ENCODE data around the gene NR1D2. TPM values are rescaled to one million over a fixed set of nuclear protein-coding genes. Genes with fewer than 3 reads are reported as not detected.
"Not testable (repeated sequence)": the region's sequence is repeated elsewhere in the genome, so short reads cannot be mapped to it uniquely, and the experiment has no call there.

NR1D2 gene
- total RNA-seq, 4 donors from 2014 or later = 27.3 to 68.2 (median 52.8) TPM

DNA sequence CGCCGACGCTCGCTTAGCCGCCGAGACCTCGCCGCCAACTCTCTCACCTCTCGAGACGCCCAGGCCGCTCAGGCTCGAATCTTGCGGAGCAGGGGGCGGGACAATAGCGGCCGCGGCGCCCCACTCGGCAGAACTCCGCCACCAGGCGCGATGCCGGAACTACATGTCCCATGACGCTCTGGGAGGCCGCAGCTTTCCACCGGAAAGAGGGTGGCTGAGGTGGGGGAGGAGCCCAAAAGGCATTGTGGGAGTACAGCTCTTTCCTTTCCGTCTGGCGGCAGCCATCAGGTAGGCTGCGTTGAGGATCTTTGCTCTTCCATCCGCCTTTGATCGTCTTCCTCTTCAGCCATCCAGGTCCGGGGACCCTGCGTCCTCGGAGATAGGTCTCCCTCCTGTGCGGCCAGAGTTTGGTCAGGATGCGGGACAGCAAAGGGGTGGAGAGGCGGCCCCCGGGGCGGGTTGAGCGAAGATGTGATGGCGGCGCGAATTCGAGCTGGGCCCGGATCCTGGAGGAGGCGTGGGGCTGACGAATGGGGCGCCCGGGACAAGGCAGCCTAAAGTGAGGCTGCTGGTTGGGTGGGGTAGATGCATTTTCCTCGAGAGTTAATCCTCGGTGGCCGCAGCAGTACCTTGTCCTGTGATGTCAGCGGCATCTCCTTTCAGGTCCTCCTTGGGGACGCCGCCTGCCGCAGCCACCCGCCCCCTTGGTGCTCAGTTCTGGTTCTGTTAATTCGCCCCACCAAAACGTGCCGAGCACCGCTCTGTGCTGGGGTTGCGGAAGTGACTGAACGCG is 28.0 kb upstream of the NR1D2 start, which contains the start of the genes NKIRAS1 and RPL15:
Gene NKIRAS1 (minus strand): TSS at position 105 of the 793 bp plus-strand sequence. CDS start 6,086 bp downstream, outside the sequence.
Gene RPL15 (plus strand): TSS at position 247 of the 793 bp plus-strand sequence. CDS start 728 bp downstream, outside the sequence.
- DNase-seq (ENCODE audit: low spot score in 2 of 2) = peak; percentile 92 to 94
- H3K27me3 ChIP-seq = no peaks in the 10 kb centered on the region
- peaks cover 0 to 52% (median 17%) of the 10 kb centered on the region in 4 donors for H3K4me1 ChIP-seq
- H3K9me3 ChIP-seq = no peaks in the 10 kb centered on the region
- H3K36me3 ChIP-seq = peaks cover 0 to 43% (median 4%) of the 10 kb centered on the region in 3 donors
- H3K4me3 ChIP-seq = peak within 1 kb of the TSS; percentile 75 to 97 (median 92)
- 0% methylated on average over 40 to 55 of the region's 64 CpGs for WGBS, 2 donors
- TF ChIP-seq POLR2A (IDR thresholded peaks at IDR 0.05) = peak; percentile 97 to 98
- TF ChIP-seq, protein P1, sequence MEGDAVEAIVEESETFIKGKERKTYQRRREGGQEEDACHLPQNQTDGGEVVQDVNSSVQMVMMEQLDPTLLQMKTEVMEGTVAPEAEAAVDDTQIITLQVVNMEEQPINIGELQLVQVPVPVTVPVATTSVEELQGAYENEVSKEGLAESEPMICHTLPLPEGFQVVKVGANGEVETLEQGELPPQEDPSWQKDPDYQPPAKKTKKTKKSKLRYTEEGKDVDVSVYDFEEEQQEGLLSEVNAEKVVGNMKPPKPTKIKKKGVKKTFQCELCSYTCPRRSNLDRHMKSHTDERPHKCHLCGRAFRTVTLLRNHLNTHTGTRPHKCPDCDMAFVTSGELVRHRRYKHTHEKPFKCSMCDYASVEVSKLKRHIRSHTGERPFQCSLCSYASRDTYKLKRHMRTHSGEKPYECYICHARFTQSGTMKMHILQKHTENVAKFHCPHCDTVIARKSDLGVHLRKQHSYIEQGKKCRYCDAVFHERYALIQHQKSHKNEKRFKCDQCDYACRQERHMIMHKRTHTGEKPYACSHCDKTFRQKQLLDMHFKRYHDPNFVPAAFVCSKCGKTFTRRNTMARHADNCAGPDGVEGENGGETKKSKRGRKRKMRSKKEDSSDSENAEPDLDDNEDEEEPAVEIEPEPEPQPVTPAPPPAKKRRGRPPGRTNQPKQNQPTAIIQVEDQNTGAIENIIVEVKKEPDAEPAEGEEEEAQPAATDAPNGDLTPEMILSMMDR (IDR thresholded peaks at IDR 0.05) = peak; percentile 54 to 95 (median 80)
- peak; percentile 90 to 100 for TF ChIP-seq EP300 (IDR thresholded peaks at IDR 0.05)
- peak within 1 kb of the TSS; percentile 89 to 97 (median 94) for H3K27ac ChIP-seq

DNA sequence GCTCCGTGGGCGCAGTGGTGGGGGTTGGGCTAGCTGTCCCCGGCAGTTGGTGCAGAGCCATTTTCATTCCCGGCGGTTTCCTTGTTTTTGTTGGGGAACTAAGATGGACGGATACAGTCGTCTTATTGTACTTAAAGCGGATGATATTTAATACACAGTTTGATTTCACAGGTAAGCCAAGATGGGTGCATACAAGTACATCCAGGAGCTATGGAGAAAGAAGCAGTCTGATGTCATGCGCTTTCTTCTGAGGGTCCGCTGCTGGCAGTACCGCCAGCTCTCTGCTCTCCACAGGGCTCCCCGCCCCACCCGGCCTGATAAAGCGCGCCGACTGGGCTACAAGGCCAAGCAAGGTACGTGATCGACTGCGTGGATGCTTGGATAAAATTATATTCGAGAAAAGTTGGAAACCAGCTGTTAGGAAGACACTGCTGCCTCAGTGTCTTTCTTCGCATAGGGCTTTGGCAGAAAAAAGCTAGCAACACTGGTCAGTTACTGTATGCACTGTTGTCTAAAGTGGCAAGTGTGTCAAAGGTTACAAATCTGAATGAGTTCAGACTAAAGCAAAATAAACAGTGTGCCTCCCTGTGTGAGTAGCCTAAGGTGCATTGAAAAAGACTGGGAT is 27.3 kb upstream of the NR1D2 start:
- not testable (repeated sequence) for H3K9me3 ChIP-seq, H3K27me3 ChIP-seq
- H3K4me1 ChIP-seq = peaks cover 0 to 52% (median 17%) of the 10 kb centered on the region in 4 donors
- whole genome bisulfite sequencing, 2 donors = 1% methylated on average over 21 of the region's 21 CpGs
- DNase-seq (ENCODE audit: low spot score in 2 of 2) = peak in 1 of 2 donors; percentile 56
- peak overlapping the region; percentile 89 to 97 (median 94) for H3K27ac ChIP-seq
- peaks cover 0 to 50% (median 4%) of the 10 kb centered on the region in 3 donors for H3K36me3 ChIP-seq
- peak overlapping the region; percentile 75 to 97 (median 92) for H3K4me3 ChIP-seq

DNA sequence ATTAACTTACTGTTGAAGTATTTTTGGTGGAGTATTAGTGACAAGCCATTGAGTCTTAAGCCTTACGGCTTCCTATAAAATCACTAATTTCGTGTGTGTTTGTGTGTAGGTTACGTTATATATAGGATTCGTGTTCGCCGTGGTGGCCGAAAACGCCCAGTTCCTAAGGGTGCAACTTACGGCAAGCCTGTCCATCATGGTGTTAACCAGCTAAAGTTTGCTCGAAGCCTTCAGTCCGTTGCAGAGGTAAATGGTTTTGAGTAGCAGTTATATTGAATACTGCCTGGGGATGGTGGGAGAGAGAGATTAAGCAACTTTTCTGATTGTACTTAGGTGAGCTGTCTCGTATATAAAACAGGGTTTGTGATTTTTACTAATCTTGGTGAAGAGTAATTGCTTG is 26.8 kb upstream of the NR1D2 start:
- 25 to 37% methylated on average over 12 of the region's 12 CpGs for WGBS, 2 donors
- Histone ChIP-seq H3K36me3 (peaks cover 0 to 56% (median 4%) of the 10 kb centered on the region in 3 donors), H3K4me1 (peaks cover 0 to 52% (median 17%) of the 10 kb centered on the region in 4 donors), H3K4me3 (peak overlapping the region; percentile 75 to 97 (median 92)), H3K27ac (peak overlapping the region; percentile 89 to 97 (median 94))
- not testable (repeated sequence) for H3K27me3 ChIP-seq; H3K9me3 ChIP-seq; DNase-seq (ENCODE audit: low spot score in 2 of 2)

DNA sequence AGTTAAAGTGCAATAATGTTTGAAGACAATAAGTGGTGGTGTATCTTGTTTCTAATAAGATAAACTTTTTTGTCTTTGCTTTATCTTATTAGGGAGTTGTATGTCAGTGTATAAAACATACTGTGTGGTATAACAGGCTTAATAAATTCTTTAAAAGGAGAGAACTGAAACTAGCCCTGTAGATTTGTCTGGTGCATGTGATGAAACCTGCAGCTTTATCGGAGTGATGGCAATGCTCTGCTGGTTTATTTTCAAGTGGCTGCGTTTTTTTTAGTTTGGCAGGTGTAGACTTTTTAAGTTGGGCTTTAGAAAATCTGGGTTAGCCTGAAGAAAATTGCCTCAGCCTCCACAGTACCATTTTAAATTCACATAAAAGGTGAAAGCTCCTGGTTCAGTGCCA is 25.5 kb upstream of the NR1D2 start:
- H3K36me3 ChIP-seq = peaks cover 0 to 58% (median 4%) of the 10 kb centered on the region in 3 donors
- no peak overlapping the region for H3K27ac ChIP-seq
- no peak for TF ChIP-seq EP300 (IDR thresholded peaks at IDR 0.05)
- TF ChIP-seq POLR2A (IDR thresholded peaks at IDR 0.05) = no peak
- no peaks in the 10 kb centered on the region for H3K9me3 ChIP-seq
- no peak overlapping the region for H3K4me3 ChIP-seq
- 83 to 87% methylated on average over 2 of the region's 2 CpGs for WGBS, 2 donors
- no peaks in the 10 kb centered on the region for H3K27me3 ChIP-seq
- H3K4me1 ChIP-seq = peaks cover 0 to 47% (median 17%) of the 10 kb centered on the region in 4 donors
- no peak for DNase-seq (ENCODE audit: low spot score in 2 of 2)

DNA sequence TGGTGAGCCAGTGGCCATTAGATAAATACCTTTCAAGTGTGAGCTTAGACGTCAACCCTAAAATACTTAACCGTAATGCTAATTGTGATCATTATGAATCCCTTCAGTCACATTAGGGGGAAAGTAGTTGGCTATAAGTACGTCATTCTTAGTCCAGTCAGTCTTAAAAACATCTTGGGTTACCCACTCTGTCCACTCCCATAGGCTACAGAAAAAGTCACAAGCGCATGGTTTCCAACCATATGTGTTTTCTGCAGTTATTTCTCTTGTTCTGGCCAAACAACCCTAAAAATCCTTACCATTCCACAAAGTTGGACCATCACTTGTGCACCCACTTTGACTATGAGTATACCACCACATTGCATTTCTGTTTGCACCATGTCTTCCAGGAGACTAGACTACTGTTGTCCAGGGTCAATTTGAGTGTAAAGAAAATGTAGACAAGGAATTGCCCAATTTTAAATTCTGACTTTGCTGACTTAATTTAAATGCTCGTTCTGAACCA is 24.9 kb upstream of the NR1D2 start:
- WGBS, 2 donors = 77 to 78% methylated on average over 5 of the region's 5 CpGs
- Histone ChIP-seq H3K36me3 (peaks cover 0 to 58% (median 4%) of the 10 kb centered on the region in 3 donors), H3K27ac (peak overlapping the region in 1 of 4 donors; percentile 20), H3K4me3 (no peak overlapping the region), H3K4me1 (peaks cover 0 to 41% (median 17%) of the 10 kb centered on the region in 4 donors), H3K27me3 (no peaks in the 10 kb centered on the region), H3K9me3 (no peaks in the 10 kb centered on the region)
- no peak for DNase-seq (ENCODE audit: low spot score in 2 of 2)
- no peak for TF ChIP-seq POLR2A (IDR thresholded peaks at IDR 0.05)
- TF ChIP-seq, protein P1 (IDR thresholded peaks at IDR 0.05) = no peak
- no peak for TF ChIP-seq EP300 (IDR thresholded peaks at IDR 0.05)

DNA sequence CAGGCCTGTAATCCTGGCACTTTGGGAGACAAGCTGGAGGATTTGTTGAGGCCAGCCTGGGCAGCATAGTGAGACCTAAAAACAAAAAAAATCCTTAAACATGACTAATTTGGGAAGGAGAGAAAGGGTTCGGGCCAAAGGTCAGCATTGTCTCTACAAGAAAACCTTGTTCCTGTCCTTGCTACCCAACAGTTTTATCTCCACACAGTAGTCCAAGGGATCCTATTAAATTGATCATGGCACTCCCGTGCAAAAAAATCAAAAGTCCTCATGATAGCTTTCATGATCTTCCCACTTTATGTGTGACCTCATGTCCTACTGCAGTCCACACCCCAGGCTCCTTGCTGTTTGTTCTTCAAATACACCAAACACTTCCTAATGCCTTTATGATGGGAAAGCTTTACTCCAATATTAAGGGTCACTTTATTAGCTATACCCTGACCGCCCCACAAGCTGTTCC is 24.0 kb upstream of the NR1D2 start:
- Histone ChIP-seq H3K4me3 (no peak overlapping the region), H3K36me3 (peaks cover 0 to 58% (median 4%) of the 10 kb centered on the region in 3 donors), H3K27ac (peak overlapping the region in 1 of 4 donors; percentile 20), H3K27me3 (no peaks in the 10 kb centered on the region), H3K9me3 (no peaks in the 10 kb centered on the region), H3K4me1 (peaks cover 0 to 32% (median 11%) of the 10 kb centered on the region in 4 donors)
- no peak for TF ChIP-seq EP300 (IDR thresholded peaks at IDR 0.05)
- TF ChIP-seq, protein P1 (IDR thresholded peaks at IDR 0.05) = no peak
- no peak for TF ChIP-seq POLR2A (IDR thresholded peaks at IDR 0.05)
- 85 to 90% methylated on average over 3 of the region's 3 CpGs for WGBS, 2 donors
- DNase-seq (ENCODE audit: low spot score in 2 of 2) = no peak
